ENCODE data around the gene YAP1. TPM values are rescaled to one million over a fixed set of nuclear protein-coding genes. Genes with fewer than 3 reads are reported as not detected.

The YAP1 gene
- total RNA-seq, 4 donors from 2014 or later, result 122 to 202 (median 170) TPM

GRCh38 chr11:102192349-102193066, 82.3 kb downstream of the YAP1 start:
- no peak for TF ChIP-seq CTCF (IDR thresholded peaks at IDR 0.05; ENCODE audit: low read depth)

GRCh38 chr11:102194257-102194656, 84.0 kb downstream of the YAP1 start:
- TF ChIP-seq CTCF (IDR thresholded peaks at IDR 0.05; ENCODE audit: low read depth), result no peak

- TF ChIP-seq CTCF (IDR thresholded peaks at IDR 0.05; ENCODE audit: low read depth), result no peak
Observed at GRCh38 chr11:102194990-102195389, 84.7 kb downstream of the YAP1 start.

GRCh38 chr11:102196351-102196750, 86.1 kb downstream of the YAP1 start:
- no peak for TF ChIP-seq CTCF (IDR thresholded peaks at IDR 0.05; ENCODE audit: low read depth)

- no peak for TF ChIP-seq CTCF (IDR thresholded peaks at IDR 0.05; ENCODE audit: low read depth)
Observed at GRCh38 chr11:102196816-102197215, 86.6 kb downstream of the YAP1 start.

- TF ChIP-seq CTCF (IDR thresholded peaks at IDR 0.05; ENCODE audit: low read depth), result no peak
Observed at GRCh38 chr11:102197670-102198139, 87.5 kb downstream of the YAP1 start.

GRCh38 chr11:102199673-102200072, 89.4 kb downstream of the YAP1 start:
- TF ChIP-seq CTCF (IDR thresholded peaks at IDR 0.05; ENCODE audit: low read depth), result no peak

All from subcutaneous adipose tissue (tissue), 4 donors.